ENCODE data around the gene ERC1. TPM values are rescaled to one million over a fixed set of nuclear protein-coding genes. Genes with fewer than 3 reads are reported as not detected.
"Not testable (repeated sequence)": the region's sequence is repeated elsewhere in the genome, so short reads cannot be mapped to it uniquely, and the experiment has no call there.

ERC1 gene
- total and polyA plus RNA-seq, 3 experiments from 2014 or later = 11.0 to 24.2 (median 22.6) TPM

DNA sequence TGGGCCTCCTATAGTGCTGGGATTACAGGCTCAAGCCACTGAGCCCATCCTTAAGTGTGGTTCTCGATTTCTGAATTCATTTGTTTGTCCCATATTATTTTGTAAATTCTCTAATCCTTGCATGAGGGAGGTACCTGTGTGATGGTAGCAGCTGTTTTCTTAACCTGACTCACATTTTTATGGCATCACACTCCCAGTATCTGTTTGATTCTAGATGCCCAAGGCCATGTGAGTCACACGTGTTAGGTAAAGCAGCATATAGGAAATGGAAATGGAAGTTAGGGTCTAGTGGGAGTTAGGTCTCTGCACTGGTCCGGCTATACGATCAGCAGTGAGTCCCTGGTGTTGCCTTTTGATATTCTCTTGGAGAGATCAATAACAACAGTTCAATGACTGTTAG is 198.1 kb downstream of the ERC1 start:
- Histone ChIP-seq H3K4me3 (ENCODE audit: low read length) (no peak overlapping the region), H3K9me3 (ENCODE audit: low read length) (no peaks in the 10 kb centered on the region), H3K27ac (ENCODE audit: low read depth, low read length) (no peak overlapping the region), H3K36me3 (ENCODE audit: insufficient read depth, low read length) (no peaks in the 10 kb centered on the region), H3K4me1 (ENCODE audit: insufficient read depth, low read length) (no peaks in the 10 kb centered on the region), H3K27me3 (ENCODE audit: insufficient read depth, low read length, poor library complexity, severe bottlenecking) (no peaks in the 10 kb centered on the region)
- no peak for DNase-seq
- Mint-ChIP-seq H3K4me3 (no peak overlapping the region), H3K27me3 (no peaks in the 10 kb centered on the region), H3K9me3 (no peaks in the 10 kb centered on the region), H3K4me1 (peaks cover 0 to 2% (median 0%) of the 10 kb centered on the region in 3 donors), H3K36me3 (peaks cover 4 to 50% (median 18%) of the 10 kb centered on the region in 3 donors), H3K27ac (peak overlapping the region in 1 of 8 donors; percentile 72)
- ChIA-PET CTCF (interaction anchor here (1.2 kb wide), 1 partner anchor 751 kb away, joined by 3 read pairs; no protein-coding TSS in a partner anchor), POLR2A (no interaction called here)

DNA sequence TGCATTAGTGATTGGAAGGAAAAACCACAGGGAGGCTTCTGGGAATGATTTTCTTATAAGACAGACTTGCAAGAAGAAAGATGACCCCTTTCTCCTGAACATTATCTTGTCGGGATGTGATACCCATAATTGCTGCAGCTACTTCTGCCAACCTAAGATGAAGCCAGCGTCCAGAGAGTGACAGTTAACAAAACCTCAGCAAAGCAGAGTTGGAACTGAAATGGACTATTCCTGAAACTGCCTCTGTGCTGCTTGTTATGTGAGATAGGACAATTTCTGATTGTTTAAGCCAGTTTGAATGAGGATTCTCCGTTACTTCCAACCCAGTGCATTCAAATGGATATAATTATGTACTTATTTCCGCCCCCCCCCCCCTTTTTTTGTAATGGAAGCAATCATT is 204.5 kb downstream of the ERC1 start:
- no peak for DNase-seq
- peaks cover 0 to 9% (median 5%) of the 10 kb centered on the region in 5 donors for H3K9me3 Mint-ChIP-seq
- peak overlapping the region in 1 of 8 donors; percentile 13 for H3K27ac Mint-ChIP-seq
- H3K4me1 ChIP-seq (ENCODE audit: insufficient read depth, low read length) = no peaks in the 10 kb centered on the region
- POLR2A ChIA-PET = no interaction called here
- no peaks in the 10 kb centered on the region for H3K27me3 ChIP-seq (ENCODE audit: insufficient read depth, low read length, poor library complexity, severe bottlenecking)
- CTCF ChIA-PET = no interaction called here
- no peaks in the 10 kb centered on the region for H3K36me3 ChIP-seq (ENCODE audit: insufficient read depth, low read length)
- H3K4me3 ChIP-seq (ENCODE audit: low read length) = no peak overlapping the region
- H3K4me3 Mint-ChIP-seq = no peak overlapping the region
- H3K27me3 Mint-ChIP-seq = no peaks in the 10 kb centered on the region
- peaks cover 0 to 2% (median 0%) of the 10 kb centered on the region in 3 donors for H3K4me1 Mint-ChIP-seq
- peaks cover 9 to 46% (median 9%) of the 10 kb centered on the region in 3 donors for H3K36me3 Mint-ChIP-seq
- H3K9me3 ChIP-seq (ENCODE audit: low read length) = no peaks in the 10 kb centered on the region
- no peak overlapping the region for H3K27ac ChIP-seq (ENCODE audit: low read depth, low read length)

GRCh38 chr12:1197264-1198018 is 206.4 kb downstream of the ERC1 start:
- CTCF ChIA-PET = no interaction called here
- Mint-ChIP-seq H3K4me1 (peaks cover 0 to 5% (median 2%) of the 10 kb centered on the region in 3 donors), H3K4me3 (no peak overlapping the region), H3K27ac (peak overlapping the region in 1 of 8 donors; percentile 10), H3K27me3 (no peaks in the 10 kb centered on the region), H3K9me3 (peaks cover 0 to 9% (median 5%) of the 10 kb centered on the region in 5 donors), H3K36me3 (peaks cover 5 to 30% (median 9%) of the 10 kb centered on the region in 3 donors)
- no peak for DNase-seq
- H3K27ac ChIP-seq (ENCODE audit: low read depth, low read length) = no peak overlapping the region
- H3K9me3 ChIP-seq (ENCODE audit: low read length) = no peaks in the 10 kb centered on the region
- no peak overlapping the region for H3K4me3 ChIP-seq (ENCODE audit: low read length)
- H3K27me3 ChIP-seq (ENCODE audit: insufficient read depth, low read length, poor library complexity, severe bottlenecking) = no peaks in the 10 kb centered on the region
- peaks cover 6% of the 10 kb centered on the region for H3K4me1 ChIP-seq (ENCODE audit: insufficient read depth, low read length)
- POLR2A ChIA-PET = no interaction called here
- H3K36me3 ChIP-seq (ENCODE audit: insufficient read depth, low read length) = no peaks in the 10 kb centered on the region

DNA sequence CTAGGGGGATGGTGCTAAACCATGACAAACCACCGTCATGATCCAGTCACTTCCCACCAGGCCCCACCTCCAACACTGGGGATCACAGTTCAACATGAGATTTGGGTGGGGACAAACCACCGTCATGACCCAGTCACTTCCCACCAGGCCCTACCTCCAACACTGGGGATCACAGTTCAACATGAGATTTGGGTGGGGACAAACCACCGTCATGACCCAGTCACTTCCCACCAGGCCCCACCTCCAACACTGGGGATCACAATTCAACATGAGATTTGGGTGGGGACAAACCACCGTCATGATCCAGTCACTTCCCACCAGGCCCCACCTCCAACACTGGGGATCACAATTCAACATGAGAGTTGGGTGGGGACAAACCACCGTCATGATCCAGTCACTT is 207.8 kb downstream of the ERC1 start:
- H3K27ac Mint-ChIP-seq; DNase-seq; H3K27me3 Mint-ChIP-seq; H3K27me3 ChIP-seq (ENCODE audit: insufficient read depth, low read length, poor library complexity, severe bottlenecking); CTCF ChIA-PET; H3K4me3 ChIP-seq (ENCODE audit: low read length); H3K9me3 Mint-ChIP-seq; H3K9me3 ChIP-seq (ENCODE audit: low read length); H3K4me1 Mint-ChIP-seq; POLR2A ChIA-PET; H3K36me3 ChIP-seq (ENCODE audit: insufficient read depth, low read length); H3K4me3 Mint-ChIP-seq; H3K27ac ChIP-seq (ENCODE audit: low read depth, low read length): not testable (repeated sequence)
- H3K36me3 Mint-ChIP-seq = peaks cover 5 to 27% (median 9%) of the 10 kb centered on the region in 3 donors
- H3K4me1 ChIP-seq (ENCODE audit: insufficient read depth, low read length) = peaks cover 13% of the 10 kb centered on the region

DNA sequence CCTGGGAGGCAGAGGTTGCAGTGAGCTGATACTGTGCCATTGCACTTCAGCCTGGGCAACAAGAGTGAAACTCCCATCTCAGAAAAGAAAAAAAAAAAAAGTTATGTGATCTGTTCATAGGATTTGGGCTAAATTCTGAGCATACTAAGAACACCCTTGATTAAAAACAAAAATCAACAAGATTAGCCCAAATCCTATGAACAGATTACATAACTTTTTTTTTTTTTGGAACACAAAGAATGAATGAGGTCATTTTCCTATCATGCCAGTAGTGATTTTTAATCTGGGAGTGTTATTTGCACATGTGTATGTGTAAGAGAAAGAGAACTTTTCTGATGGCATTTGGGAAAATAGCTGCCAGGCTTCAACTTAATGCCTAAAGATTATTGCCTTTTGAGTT is 208.7 kb downstream of the ERC1 start:
- Mint-ChIP-seq H3K4me1 (peaks cover 3 to 5% (median 5%) of the 10 kb centered on the region in 3 donors), H3K27me3 (no peaks in the 10 kb centered on the region), H3K4me3 (no peak overlapping the region), H3K9me3 (peaks cover 0 to 9% (median 5%) of the 10 kb centered on the region in 5 donors), H3K27ac (peak overlapping the region in 1 of 8 donors; percentile 44), H3K36me3 (peaks cover 5 to 25% (median 9%) of the 10 kb centered on the region in 3 donors)
- Histone ChIP-seq H3K9me3 (ENCODE audit: low read length) (no peaks in the 10 kb centered on the region), H3K4me3 (ENCODE audit: low read length) (no peak overlapping the region), H3K27me3 (ENCODE audit: insufficient read depth, low read length, poor library complexity, severe bottlenecking) (no peaks in the 10 kb centered on the region), H3K27ac (ENCODE audit: low read depth, low read length) (no peak overlapping the region), H3K4me1 (ENCODE audit: insufficient read depth, low read length) (peaks cover 19% of the 10 kb centered on the region), H3K36me3 (ENCODE audit: insufficient read depth, low read length) (no peaks in the 10 kb centered on the region)
- no peak for DNase-seq
- ChIA-PET POLR2A (no interaction called here), CTCF (no interaction called here)

DNA sequence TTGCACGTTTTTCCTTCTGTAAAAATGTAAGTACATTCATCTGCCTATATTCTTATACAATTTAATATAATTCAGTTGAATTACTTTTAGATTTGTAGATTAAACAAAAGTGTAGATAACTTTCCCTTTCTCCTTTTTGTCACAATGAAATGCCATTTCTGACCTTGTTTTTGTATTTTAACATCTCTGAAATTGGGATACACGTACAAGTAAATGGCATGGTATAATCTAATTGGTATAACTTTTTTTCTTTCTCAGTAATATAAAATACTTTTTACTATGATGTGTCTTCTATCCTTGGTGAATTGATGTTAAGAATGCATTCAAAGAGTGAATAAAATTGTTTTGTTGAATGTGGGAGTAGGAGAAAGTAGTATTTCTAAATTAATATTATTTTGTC is 210.0 kb downstream of the ERC1 start:
- no peak overlapping the region for H3K27ac Mint-ChIP-seq
- H3K27me3 ChIP-seq (ENCODE audit: insufficient read depth, low read length, poor library complexity, severe bottlenecking) = no peaks in the 10 kb centered on the region
- no peaks in the 10 kb centered on the region for H3K27me3 Mint-ChIP-seq
- no peaks in the 10 kb centered on the region for H3K36me3 ChIP-seq (ENCODE audit: insufficient read depth, low read length)
- H3K4me3 ChIP-seq (ENCODE audit: low read length) = no peak overlapping the region
- H3K36me3 Mint-ChIP-seq = peaks cover 3 to 18% (median 9%) of the 10 kb centered on the region in 3 donors
- no peak overlapping the region for H3K4me3 Mint-ChIP-seq
- CTCF ChIA-PET = no interaction called here
- H3K4me1 ChIP-seq (ENCODE audit: insufficient read depth, low read length) = peaks cover 19% of the 10 kb centered on the region
- H3K27ac ChIP-seq (ENCODE audit: low read depth, low read length) = no peak overlapping the region
- no peak for DNase-seq
- H3K9me3 Mint-ChIP-seq = peaks cover 0 to 9% (median 5%) of the 10 kb centered on the region in 5 donors
- no peaks in the 10 kb centered on the region for H3K9me3 ChIP-seq (ENCODE audit: low read length)
- POLR2A ChIA-PET = no interaction called here
- H3K4me1 Mint-ChIP-seq = peaks cover 6 to 8% (median 7%) of the 10 kb centered on the region in 3 donors

- no peak overlapping the region for H3K4me3 Mint-ChIP-seq
- ChIA-PET POLR2A (no interaction called here), CTCF (no interaction called here)
- H3K4me1 Mint-ChIP-seq = peaks cover 7 to 13% (median 11%) of the 10 kb centered on the region in 3 donors
- peaks cover 0 to 9% (median 5%) of the 10 kb centered on the region in 5 donors for H3K9me3 Mint-ChIP-seq
- Histone ChIP-seq H3K4me1 (ENCODE audit: insufficient read depth, low read length) (peaks cover 19% of the 10 kb centered on the region), H3K36me3 (ENCODE audit: insufficient read depth, low read length) (no peaks in the 10 kb centered on the region), H3K27ac (ENCODE audit: low read depth, low read length) (peak overlapping the region; percentile 7), H3K4me3 (ENCODE audit: low read length) (no peak overlapping the region), H3K9me3 (ENCODE audit: low read length) (no peaks in the 10 kb centered on the region), H3K27me3 (ENCODE audit: insufficient read depth, low read length, poor library complexity, severe bottlenecking) (no peaks in the 10 kb centered on the region)
- H3K36me3 Mint-ChIP-seq = peaks cover 0 to 14% (median 9%) of the 10 kb centered on the region in 3 donors
- H3K27ac Mint-ChIP-seq = peak overlapping the region in 2 of 8 donors; percentile 7 to 10
- no peak for DNase-seq
- no peaks in the 10 kb centered on the region for H3K27me3 Mint-ChIP-seq
Observed at GRCh38 chr12:1201886-1202285, 210.9 kb downstream of the ERC1 start.

DNA sequence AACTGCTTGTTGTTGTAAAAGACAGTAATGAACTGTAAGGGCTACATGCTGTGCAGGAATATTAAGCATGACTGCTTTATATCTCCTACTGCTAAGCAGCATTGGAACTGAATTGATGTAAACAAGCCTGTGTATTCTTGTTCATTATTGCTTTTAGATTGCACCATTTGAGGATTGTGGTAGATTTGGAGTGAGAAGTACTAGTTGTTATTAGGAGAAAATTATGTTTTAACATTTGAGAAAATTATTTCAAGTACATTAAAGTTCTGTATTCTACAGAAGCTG is 212.7 kb downstream of the ERC1 start:
- CTCF ChIA-PET = no interaction called here
- H3K36me3 ChIP-seq (ENCODE audit: insufficient read depth, low read length) = no peaks in the 10 kb centered on the region
- Mint-ChIP-seq H3K36me3 (peaks cover 0 to 3% (median 0%) of the 10 kb centered on the region in 3 donors), H3K27ac (no peak overlapping the region), H3K4me1 (peaks cover 7 to 13% (median 11%) of the 10 kb centered on the region in 3 donors), H3K9me3 (peaks cover 0 to under 1% (median 0%) of the 10 kb centered on the region in 5 donors), H3K4me3 (no peak overlapping the region), H3K27me3 (no peaks in the 10 kb centered on the region)
- H3K4me3 ChIP-seq (ENCODE audit: low read length) = no peak overlapping the region
- H3K4me1 ChIP-seq (ENCODE audit: insufficient read depth, low read length) = peaks cover 19% of the 10 kb centered on the region
- no peak for DNase-seq
- no peaks in the 10 kb centered on the region for H3K27me3 ChIP-seq (ENCODE audit: insufficient read depth, low read length, poor library complexity, severe bottlenecking)
- POLR2A ChIA-PET = no interaction called here
- no peak overlapping the region for H3K27ac ChIP-seq (ENCODE audit: low read depth, low read length)
- no peaks in the 10 kb centered on the region for H3K9me3 ChIP-seq (ENCODE audit: low read length)

Data from CD8-positive, alpha-beta memory T cell (primary cell).